ENCODE data around the gene ASZ1. TPM values are rescaled to one million over a fixed set of nuclear protein-coding genes. Genes with fewer than 3 reads are reported as not detected.
"Not testable (repeated sequence)": the region's sequence is repeated elsewhere in the genome, so short reads cannot be mapped to it uniquely, and the experiment has no call there.

The ASZ1 gene
- total RNA-seq (2014; rRNA removed; shearing (Covaris generic)) = not detected in 2 replicates

DNA sequence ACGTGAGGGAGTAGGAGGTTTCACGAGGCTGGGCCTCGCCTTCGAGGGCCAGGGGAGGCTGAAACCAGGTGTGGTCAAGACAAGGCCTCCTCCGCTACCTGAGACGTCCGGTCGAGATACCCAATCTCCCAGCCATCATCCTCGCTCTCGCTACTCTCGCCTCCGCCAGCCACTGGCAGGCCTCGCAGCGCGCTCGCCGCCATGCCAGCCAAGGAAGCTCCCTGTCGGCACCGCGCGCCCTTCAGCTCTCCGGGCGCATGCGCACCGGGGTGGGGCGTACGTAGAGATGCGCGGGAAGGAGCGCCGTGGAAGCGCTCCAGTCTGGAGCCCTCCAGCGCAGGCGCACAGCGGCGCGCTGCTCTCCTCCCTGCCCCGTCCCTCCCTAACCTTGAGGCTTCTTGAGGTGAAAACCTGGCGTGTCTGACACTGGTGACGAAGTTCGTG is at the start of gene ASZ1:
ASZ1 (minus strand) TSS at position 236 of the 444 bp plus-strand sequence; CDS start at position 203, 33 bp downstream.
- DNase-seq (ENCODE audit: low spot score) = no peak

DNA sequence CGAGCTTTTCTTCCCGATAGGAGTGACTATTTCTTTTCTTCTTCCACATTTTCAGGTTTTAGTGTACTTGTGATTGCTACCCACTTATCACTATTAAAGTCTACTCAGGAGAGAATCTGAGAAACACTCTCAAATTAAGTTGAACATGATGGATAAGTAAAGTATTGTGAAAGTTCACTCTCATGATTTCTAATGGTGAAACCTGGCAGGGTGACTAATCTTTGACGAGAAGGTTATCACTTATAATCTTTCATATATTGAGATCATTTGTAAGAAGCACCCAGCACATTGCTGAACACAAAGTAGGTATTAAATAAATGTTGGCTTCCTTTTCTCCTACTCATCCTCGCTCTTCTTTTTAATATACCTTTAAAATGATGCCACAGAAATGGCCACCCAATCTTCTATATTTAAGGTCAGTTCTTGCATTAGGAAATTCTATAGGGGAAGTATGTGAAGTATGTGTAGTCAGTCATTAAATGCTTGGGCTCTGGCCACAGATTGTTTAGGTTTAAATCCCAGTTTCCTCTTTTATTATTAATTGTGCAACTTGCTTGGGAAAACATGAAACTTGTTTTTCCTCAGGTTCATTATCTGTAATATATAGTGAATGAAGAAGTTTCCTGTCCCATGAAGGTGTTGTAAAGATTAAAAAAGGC is 49.4 kb upstream of the ASZ1 start:
- DNase-seq (ENCODE audit: low spot score) = no peak

DNA sequence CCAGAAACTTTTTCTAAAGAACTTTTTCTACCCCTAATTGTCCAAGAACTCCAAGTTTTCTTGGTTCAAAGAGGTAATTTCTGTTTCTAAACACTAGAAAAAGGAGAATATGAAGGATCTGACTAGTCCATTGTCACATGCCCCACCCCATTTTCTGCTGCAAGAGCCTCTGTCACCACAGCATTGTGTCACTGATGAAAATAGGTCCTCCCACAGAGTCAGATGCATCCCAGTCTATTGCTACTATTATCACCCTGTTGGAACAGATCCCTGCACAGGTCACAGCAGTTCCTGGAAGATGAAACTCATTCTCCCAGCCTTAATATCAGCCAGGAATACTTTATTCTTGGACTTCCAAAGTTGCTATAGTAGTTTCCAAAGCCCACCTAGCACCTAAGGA is 45.0 kb upstream of the ASZ1 start:
- no peak for DNase-seq (ENCODE audit: low spot score)

DNA sequence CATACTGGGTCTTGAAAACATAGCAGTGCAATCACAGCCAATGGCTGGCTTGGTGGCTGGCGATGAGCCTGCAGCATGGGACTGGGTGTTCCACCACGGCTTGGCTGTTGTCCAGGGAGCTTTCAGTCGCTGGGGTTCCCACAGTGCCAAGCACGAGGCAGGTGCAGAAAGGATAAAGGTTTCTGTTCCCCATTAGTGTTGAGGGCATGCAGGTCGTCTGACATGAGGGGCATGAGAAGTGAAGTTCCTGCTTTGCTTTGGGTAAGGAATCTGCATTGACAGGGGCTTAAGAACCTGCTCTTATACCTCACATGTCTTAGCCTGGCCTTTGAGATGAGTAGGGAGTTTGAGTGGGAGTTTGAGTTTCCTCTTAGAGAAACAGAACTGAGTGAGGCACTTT is 43.5 kb upstream of the ASZ1 start:
- no peak for DNase-seq (ENCODE audit: low spot score)

- DNase-seq (ENCODE audit: low spot score) = no peak
Observed at GRCh38 chr7:117468174-117468573, 40.9 kb upstream of the ASZ1 start.

DNA sequence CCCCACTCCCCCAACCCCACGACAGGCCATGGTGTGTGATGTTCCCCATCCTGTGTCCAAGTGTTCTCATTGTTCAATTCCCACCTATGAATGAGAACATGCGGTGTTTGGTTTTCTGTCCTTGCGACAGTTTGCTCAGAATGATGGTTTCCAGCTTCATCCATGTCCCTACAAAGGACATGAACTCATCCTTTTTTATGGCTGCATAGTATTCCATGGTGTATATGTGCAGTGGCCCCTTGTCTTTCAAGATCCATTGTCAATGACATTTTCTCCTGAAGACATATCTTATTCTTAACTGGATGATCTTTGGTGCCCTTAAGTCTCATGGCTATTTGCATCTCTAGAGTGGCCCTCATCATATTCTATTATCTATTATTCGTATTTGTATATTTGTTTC is 33.5 kb upstream of the ASZ1 start:
- not testable (repeated sequence) for DNase-seq (ENCODE audit: low spot score)

DNA sequence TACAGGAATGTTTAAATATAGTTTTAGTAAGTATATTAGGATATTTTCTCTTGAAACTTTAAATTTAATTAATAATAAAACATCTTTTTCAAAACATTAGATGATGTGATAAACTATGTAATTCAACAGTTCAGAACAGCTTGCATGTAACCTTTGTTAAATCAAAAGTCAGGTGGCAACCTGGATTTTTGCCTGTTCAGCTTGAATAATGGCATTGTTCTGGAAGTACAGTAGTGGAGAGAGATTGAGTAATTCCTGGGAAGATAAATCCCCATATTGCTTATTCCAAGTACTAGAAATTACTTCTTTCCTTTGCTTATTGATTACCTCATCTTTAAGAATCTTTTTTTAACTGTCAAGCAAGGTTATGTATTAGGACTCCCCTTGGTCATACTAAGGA is 32.4 kb upstream of the ASZ1 start:
- no peak for DNase-seq (ENCODE audit: low spot score)

GRCh38 chr7:117458977-117459583 is 31.8 kb upstream of the ASZ1 start:
- peak; percentile 25 for DNase-seq (ENCODE audit: low spot score)

DNA sequence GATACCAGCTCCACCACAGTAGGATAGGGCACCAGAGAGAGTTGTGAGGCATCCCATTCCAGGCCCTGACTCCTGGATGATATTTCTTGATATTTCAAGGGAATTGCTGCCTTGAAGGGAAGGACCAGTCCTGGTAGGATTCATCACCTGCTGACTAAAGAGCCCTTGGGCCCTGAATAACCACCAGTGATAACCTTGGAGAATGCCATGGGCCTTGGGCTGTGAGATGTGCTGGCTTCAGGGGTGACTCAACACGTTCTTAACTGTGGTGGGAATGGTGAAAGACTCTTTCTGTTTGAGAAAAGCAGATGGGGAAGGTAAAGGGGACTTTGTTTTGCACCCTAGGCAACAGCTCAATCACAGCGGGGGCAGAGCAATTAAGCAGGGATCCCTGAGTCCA is 21.4 kb upstream of the ASZ1 start:
- no peak for DNase-seq (ENCODE audit: low spot score)

GRCh38 chr7:117446220-117446815 is 19.0 kb upstream of the ASZ1 start:
- DNase-seq (ENCODE audit: low spot score) = no peak

- DNase-seq (ENCODE audit: low spot score) = peak; percentile 10
Observed at GRCh38 chr7:117445206-117445605, 17.9 kb upstream of the ASZ1 start.

- DNase-seq (ENCODE audit: low spot score) = no peak
Observed at GRCh38 chr7:117444646-117445045, 17.4 kb upstream of the ASZ1 start.

DNA sequence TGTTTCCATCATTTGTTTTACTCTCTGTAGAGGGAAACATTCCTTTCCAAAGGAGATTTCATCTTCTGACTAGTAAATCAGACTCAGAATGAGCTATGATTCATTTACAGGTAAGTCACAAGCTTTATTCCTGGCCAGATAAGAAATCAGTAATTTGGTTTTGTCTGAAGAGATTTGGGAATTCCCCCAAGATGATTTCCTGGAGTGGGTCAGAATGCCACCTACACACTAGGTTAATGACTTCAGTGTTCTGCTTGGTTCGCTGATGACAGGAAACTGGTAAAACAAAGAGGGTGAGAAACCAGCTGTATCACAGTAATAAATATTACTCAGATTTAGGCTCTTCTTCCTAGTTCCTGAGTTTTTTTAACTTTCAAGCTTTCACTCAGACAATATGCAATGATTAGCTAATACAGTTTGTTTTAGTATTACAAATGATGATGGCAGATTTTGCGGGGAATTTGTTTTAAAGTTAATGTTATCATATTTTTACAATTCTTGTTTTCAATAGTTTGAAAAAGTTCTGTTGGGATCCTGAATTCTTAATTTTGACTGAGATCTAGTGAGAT is 8.3 kb upstream of the ASZ1 start:
- peak; percentile 23 for DNase-seq (ENCODE audit: low spot score)

DNA sequence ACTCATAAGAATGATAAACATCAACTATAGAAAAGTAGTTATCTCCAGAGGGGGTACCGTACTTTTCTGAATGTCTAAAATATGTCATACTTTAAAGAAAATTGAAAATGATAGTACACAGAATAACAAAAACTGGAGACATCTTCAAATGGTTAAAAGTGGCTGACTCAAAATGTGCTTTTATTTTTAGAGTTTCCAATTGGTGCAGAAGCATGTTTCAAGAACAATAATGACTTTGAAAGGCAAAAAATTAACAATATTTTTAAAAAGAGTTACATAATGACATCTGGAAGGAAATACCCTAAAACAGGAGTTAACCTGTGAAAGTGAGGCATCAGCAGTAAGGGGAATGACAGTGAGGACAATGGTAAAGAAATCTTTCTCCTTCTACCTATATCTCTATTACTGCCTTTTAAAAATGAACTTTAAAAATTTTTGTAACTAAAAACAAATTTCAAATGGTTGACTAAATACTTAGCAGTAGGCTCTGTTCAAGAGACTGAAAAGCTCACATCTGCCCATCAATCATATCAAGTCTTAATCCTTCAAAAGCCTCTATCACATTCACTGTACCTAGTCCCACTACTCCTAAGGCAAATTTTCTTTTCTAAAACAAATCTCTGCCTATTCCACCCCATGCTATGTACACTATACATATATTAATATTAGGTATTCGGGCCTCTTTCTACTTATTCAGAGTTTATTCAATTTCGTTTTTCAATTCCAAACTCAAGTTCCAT is 3.0 kb downstream of the ASZ1 start:
- DNase-seq (ENCODE audit: low spot score) = no peak

- DNase-seq (ENCODE audit: low spot score) = not testable (repeated sequence)
Observed at GRCh38 chr7:117414591-117414990, 12.7 kb downstream of the ASZ1 start.

DNA sequence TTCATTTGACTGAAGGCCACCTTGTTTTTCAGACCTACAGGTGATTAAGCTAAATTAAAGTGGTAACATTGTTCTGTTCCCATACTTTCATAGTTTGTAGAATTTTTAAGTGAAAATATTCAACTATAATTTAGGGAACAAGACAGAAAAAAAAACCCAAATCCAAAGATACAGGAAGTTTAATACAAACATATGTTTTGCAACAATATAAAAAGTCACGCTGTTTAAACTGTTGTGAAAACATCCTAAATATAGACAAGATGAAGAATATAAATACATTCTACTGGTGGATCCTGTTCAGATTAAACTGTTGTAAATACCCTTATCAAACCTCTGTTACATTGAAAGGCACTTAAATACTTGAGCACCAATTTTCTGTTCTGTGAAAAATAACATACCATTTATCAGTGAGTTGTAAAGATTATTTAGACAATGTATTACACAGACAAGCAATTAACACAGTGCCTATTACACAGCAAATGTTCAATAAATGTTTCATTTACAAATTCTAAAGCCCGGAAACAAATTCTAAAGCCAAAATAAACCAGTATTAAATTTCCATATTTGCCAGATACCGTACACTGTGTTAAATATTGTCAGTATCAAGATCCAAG is 14.2 kb downstream of the ASZ1 start:
- no peak for DNase-seq (ENCODE audit: low spot score)

DNA sequence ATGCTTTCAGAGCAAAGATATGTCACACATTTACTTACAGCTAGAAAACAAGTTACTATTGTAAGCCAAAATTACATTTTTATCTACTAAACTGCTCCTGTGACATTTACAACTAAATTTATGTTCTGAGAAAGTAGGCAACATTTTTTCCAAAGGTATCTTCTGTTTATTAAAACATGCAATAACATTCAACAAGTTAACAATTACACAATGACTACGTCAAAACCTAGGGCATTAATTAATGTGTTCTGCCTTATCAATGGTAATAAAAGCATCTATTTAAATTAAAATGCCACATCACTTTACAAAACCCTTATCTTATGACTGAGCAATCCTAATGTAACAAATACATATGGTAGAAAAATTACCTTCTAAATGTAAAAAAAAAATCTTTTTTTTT is 14.9 kb downstream of the ASZ1 start:
- no peak for DNase-seq (ENCODE audit: low spot score)

- DNase-seq (ENCODE audit: low spot score) = no peak
Observed at GRCh38 chr7:117411539-117411938, 15.8 kb downstream of the ASZ1 start.

DNA sequence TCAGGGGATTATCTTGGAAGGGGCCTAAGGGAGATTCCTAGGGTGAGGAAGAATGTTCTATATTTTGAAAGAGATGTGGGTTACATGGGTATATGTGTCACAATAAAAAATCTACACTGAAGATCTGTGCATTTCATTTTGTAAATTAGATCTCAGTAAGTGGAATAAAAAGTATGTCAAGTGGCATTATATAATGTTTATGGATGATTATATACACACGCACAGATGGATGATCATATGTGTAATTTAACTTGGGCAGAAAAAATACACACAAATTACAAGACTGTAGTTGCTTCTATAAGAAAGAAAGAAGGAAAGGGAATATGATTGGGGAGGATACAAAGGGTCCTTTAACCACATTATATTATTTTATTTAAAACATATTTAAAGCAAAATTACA is 18.5 kb downstream of the ASZ1 start:
- no peak for DNase-seq (ENCODE audit: low spot score)

DNA sequence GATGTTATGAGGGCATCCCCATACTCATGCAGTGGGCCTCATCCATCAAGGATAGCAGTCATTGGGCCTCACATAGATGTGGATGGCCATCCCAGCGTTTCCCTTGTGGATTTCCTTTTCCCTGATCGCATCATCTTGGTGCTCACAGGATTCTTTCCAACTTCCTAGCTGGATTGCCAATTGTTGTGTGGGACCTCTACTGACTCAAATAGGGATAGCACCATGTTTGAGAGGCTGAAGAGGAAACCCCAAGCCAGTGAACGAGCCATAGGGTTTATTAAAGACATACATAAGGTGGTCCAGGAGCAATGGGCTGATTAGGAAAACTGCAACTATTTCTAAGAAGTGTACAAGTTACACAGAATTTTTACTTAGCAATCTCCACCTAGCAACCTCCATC is 21.8 kb downstream of the ASZ1 start:
- no peak for DNase-seq (ENCODE audit: low spot score)

- no peak for DNase-seq (ENCODE audit: low spot score)
Observed at GRCh38 chr7:117403737-117404136, 23.6 kb downstream of the ASZ1 start.

GRCh38 chr7:117402109-117402508 is 25.2 kb downstream of the ASZ1 start:
- DNase-seq (ENCODE audit: low spot score) = no peak
